A673 (cell line): ENCODE measurements around the gene CYBC1. TPM values are rescaled to one million over a fixed set of nuclear protein-coding genes. Genes with fewer than 3 reads are reported as not detected.
A peak's percentile ranks its signal among the peaks of the same experiment; 100 is the strongest.

Experiments
- BruUV-seq: library from RNA; stranded (reverse); fragments of 400-500 nt; replicated peaks from 2 replicates; lab custom pipeline; 2021; lab: Mats Ljungman, UMichigan
- CTCF ChIA-PET: fragments of 300-600 bp; sonication (Branson Sonifier 250); formaldehyde crosslinking; loops from one replicate; lab custom pipeline; 2022; ENCODE audit warnings: antibody characterized with exemption; lab: Charles Lee
- POLR2A ChIA-PET: fragments of 300-600 bp; sonication (Branson Sonifier 250); formaldehyde crosslinking; loops from one replicate; lab custom pipeline; 2022; ENCODE audit warnings: antibody characterized with exemption; ENCODE audit not compliant: low non-redundant PET; lab: Charles Lee
- DNase-seq: peaks from one replicate; pipeline ENCODE4 v3.0.0-alpha.2; 2015; ENCODE audit warnings: low spot score
- H3K27ac ChIP-seq: fragments of 200-600 bp; sonication (generic); 2 replicates; pipeline ENCODE4 v1.5.1; 2016; ENCODE audit warnings: mixed run types, low read depth, mild to moderate bottlenecking, mixed read lengths, antibody characterized with exemption, low read length; ENCODE audit not compliant: poor library complexity, severe bottlenecking
- H3K27me3 ChIP-seq: fragments of 200-600 bp; sonication (generic); replicated peaks from 2 replicates; pipeline ENCODE4 v1.6.1; 2017; ENCODE audit warnings: mixed run types, low read depth, mild to moderate bottlenecking, mixed read lengths, antibody characterized with exemption, low read length; ENCODE audit not compliant: insufficient read depth, poor library complexity
- H3K36me3 ChIP-seq: fragments of 200-600 bp; sonication (generic); 2 replicates; pipeline ENCODE4 v1.6.1; 2016; ENCODE audit warnings: mixed run types, mild to moderate bottlenecking, mixed read lengths, antibody characterized with exemption, low read length; ENCODE audit not compliant: insufficient read depth, poor library complexity, severe bottlenecking
- H3K4me1 ChIP-seq: fragments of 200-600 bp; sonication (generic); 2 replicates; pipeline ENCODE4 v1.6.1; 2017; ENCODE audit warnings: mixed run types, mild to moderate bottlenecking, mixed read lengths, antibody characterized with exemption, low read length; ENCODE audit not compliant: insufficient read depth, poor library complexity, severe bottlenecking
- H3K4me3 ChIP-seq: fragments of 200-600 bp; sonication (generic); 2 replicates; pipeline ENCODE4 v1.5.1; 2016; ENCODE audit warnings: low read depth, mixed run types, mild to moderate bottlenecking, mixed read lengths, low read length; ENCODE audit not compliant: poor library complexity, severe bottlenecking
- H3K9me3 ChIP-seq: fragments of 200-600 bp; sonication (generic); 2 replicates; pipeline ENCODE4 v1.6.1; 2016; ENCODE audit warnings: mixed run types, low read depth, mild to moderate bottlenecking, mixed read lengths, antibody characterized with exemption, low read length; ENCODE audit not compliant: poor library complexity, severe bottlenecking
- EZH2 ChIP-seq: fragments of 200-600 bp; sonication (generic); IDR thresholded peaks from 2 replicates; pipeline ENCODE4 v1.6.1; 2017; ENCODE audit warnings: borderline replicate concordance, low read depth, mild to moderate bottlenecking, mixed read lengths, antibody characterized with exemption, low read length; ENCODE audit not compliant: poor library complexity, severe bottlenecking
- intact Hi-C: fragments of 100-400 bp; cut with micrococcal nuclease; formaldehyde crosslinking; loops from one replicate; pipeline ENCODE4 v1.10.0; 2022; ENCODE audit not compliant: unreplicated experiment
- total RNA-seq: library from RNA; stranded (reverse); gene quantifications from 2 replicates; pipeline ENCODE4 v1.2.3, GENCODE V29; 2021
- TF ChIP-seq, protein P1 (sequence below): fragments of 300-800, 200-600 bp; sonication (generic); conservative IDR thresholded peaks from 2 replicates; pipeline ENCODE4 v1.5.1; 2017; ENCODE audit warnings: low read depth, mild to moderate bottlenecking, antibody characterized with exemption, low read length, moderate library complexity, mixed read lengths

The CYBC1 gene
- total RNA-seq, 1 experiment from 2014 or later: 72.8 TPM

DNA sequence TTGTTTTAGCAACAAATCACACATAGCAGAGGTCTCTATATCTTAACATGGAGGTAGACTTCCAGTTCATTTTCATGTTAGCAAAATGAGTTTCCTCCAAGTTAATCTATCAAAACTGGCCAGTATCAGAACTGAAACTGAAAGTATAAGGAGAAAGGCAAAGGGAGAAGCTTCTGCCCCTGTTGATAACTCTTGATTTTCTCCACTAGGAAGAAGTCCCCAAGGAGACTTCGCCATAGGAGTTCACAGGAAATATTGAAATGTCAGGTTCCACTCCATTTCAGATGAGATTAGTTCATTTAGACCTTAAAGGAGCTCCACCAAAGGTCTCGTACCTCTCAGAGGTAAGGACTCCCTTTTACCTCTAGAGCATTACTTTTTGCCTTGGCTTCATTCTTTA, 31.0 kb downstream of the CYBC1 start:
- ChIA-PET CTCF (no interaction called here), POLR2A (no interaction called here)
- Histone ChIP-seq H3K9me3 (no peaks in the 10 kb centered on the region), H3K36me3 (no peaks in the 10 kb centered on the region), H3K4me3 (peak overlapping the region; percentile 84), H3K27ac (no peak overlapping the region), H3K27me3 (no peaks in the 10 kb centered on the region), H3K4me1 (peaks cover 8% of the 10 kb centered on the region)
- DNase-seq: no peak
- no TSS peak for BruUV-seq
- intact Hi-C loops: loop anchor here (10.0 kb wide), 1 partner anchor 175 kb away; no protein-coding TSS in a partner anchor
- TF ChIP-seq EZH2: no peak
- TF ChIP-seq, protein P1, sequence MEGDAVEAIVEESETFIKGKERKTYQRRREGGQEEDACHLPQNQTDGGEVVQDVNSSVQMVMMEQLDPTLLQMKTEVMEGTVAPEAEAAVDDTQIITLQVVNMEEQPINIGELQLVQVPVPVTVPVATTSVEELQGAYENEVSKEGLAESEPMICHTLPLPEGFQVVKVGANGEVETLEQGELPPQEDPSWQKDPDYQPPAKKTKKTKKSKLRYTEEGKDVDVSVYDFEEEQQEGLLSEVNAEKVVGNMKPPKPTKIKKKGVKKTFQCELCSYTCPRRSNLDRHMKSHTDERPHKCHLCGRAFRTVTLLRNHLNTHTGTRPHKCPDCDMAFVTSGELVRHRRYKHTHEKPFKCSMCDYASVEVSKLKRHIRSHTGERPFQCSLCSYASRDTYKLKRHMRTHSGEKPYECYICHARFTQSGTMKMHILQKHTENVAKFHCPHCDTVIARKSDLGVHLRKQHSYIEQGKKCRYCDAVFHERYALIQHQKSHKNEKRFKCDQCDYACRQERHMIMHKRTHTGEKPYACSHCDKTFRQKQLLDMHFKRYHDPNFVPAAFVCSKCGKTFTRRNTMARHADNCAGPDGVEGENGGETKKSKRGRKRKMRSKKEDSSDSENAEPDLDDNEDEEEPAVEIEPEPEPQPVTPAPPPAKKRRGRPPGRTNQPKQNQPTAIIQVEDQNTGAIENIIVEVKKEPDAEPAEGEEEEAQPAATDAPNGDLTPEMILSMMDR: no peak

DNA sequence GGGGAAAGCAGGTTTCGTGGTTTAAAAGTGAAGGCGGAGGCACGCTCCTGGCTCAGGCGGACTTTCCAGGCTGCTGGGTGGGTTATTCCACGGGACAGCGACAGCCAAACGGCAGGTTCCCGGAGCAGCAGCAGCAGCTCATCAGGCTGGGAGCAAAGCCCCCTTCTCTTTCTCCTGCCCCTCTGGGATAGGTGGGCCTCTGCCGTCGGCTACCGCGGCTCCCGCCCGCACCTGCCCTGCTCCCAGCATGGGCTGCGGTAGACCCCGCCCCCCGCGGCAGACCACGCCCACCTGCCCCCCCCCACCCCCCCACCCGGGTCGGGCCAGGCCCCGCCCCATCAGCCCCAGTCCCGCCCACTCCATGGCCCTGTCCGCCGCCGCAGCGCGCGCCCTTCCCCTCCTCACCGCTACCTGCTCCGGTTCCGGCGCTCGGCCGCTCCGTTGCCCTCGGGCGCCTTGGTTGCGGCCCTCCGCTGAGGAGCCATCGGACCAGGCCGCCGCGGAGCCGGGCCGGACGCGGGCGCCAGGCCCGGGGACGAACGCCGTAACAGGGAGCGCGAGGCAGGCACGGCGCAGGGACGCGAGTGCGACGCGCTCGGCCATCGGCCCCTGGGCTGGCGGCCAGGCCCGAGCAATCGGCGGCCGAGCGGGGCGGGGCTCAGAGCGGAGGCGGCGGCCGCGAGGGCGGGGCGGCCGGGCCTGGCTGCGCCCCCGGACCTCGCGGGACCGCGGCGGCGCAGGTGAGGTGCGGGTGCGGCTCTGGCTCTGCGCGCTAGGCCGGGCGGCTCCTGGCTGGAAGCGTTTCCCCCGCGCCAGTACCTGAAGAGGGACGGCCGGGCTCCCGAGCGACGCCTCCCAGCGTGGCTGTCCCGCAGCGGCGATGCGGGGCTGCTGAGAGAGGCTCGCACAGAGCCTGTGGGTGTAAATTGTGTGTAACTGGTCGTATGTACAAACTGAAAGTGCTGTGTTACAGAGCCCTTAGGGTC, 32.3 kb downstream of the CYBC1 start, which contains the start of the genes HEXD and OGFOD3:
HEXD (plus strand) TSS at position 347 of the 986 bp plus-strand sequence. CDS start 1,453 bp downstream, outside the sequence.
OGFOD3 (minus strand) TSS at position 586 of the 986 bp plus-strand sequence; CDS start at position 485, 101 bp downstream.
- DNase-seq: peak; percentile 91
- ChIA-PET CTCF (interaction anchor here (0.7 kb wide), 1 partner anchor 19 kb away, joined by 3 read pairs; no protein-coding TSS in a partner anchor), POLR2A (no interaction called here)
- no TSS peak for BruUV-seq
- intact Hi-C loops: loop anchor here (10.0 kb wide), 1 partner anchor 173 kb away; no protein-coding TSS in a partner anchor
- H3K9me3 ChIP-seq: no peaks in the 10 kb centered on the region
- H3K4me1 ChIP-seq: peaks cover 8% of the 10 kb centered on the region
- H3K27ac ChIP-seq: peak within 1 kb of the TSS; percentile 92
- H3K36me3 ChIP-seq: peaks cover 2% of the 10 kb centered on the region
- H3K27me3 ChIP-seq: no peaks in the 10 kb centered on the region
- TF ChIP-seq, protein P1: no peak
- no peak for TF ChIP-seq EZH2
- H3K4me3 ChIP-seq: peak within 1 kb of the TSS; percentile 84

DNA sequence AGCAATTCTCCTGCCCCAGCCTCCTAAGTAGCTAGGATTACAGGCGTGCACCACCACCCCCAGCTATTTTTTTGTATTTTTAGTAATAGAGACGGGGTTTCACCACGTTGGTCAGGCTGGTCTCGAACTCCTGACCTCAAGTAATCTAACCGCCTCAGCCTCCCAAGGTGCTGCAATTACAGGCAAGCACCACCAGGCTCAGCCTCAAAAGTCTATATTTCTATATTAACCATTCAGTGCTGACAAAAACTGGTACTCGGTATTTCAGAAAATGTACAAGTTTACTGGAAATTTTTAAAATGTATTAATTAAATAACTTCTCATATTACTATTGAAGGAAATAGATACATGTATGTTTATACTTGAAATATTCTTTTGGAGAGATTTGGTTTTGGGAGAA, 33.8 kb downstream of the CYBC1 start:
- no peak for TF ChIP-seq EZH2
- TF ChIP-seq, protein P1: peak; percentile 27; the same call in 1 of the 2 replicates
- DNase-seq: no peak
- peaks cover 2% of the 10 kb centered on the region for H3K36me3 ChIP-seq
- CTCF ChIA-PET: no interaction called here
- no peaks in the 10 kb centered on the region for H3K27me3 ChIP-seq
- POLR2A ChIA-PET: interaction anchor here (0.6 to 0.7 kb wide), 2 partner anchors 23 to 70 kb away, joined by 3 to 19 read pairs; no protein-coding TSS in a partner anchor
- H3K9me3 ChIP-seq: no peaks in the 10 kb centered on the region
- no peak overlapping the region for H3K27ac ChIP-seq
- H3K4me1 ChIP-seq: peaks cover 8% of the 10 kb centered on the region
- BruUV-seq: no TSS peak
- intact Hi-C loops: loop anchor here (10.0 kb wide), 1 partner anchor 172 kb away; no protein-coding TSS in a partner anchor
- no peak overlapping the region for H3K4me3 ChIP-seq
